Activated CD4-positive, CD25-positive, alpha-beta regulatory T cell (primary cell): Measurements from ENCODE around the gene TRABD.

Source experiments
- DNase-seq, 4 experiments: peaks; one replicate each; lab custom pipeline; 2025; lab: John Stamatoyannopoulos, UW

The TRABD gene

DNA sequence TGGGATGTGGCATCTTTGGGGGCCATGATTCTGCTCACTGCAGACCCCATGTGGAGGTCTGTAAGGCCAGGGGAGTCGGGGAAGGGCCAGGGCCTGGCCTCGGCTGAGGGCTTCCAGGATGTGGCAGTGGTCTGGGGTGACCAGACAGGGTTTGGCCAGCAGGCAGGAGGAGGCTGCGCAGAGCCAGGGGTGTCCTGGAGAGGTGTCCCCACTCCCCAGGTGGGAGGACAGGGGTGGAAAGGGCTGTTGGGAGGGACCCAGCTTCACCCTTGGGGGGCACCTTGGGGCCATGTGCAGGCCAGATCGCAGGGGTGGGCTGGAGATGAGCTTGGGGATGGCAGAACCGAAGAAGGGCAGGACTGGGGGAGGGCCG is 11.7 kb upstream of the TRABD start:
- DNase-seq = no peak

DNA sequence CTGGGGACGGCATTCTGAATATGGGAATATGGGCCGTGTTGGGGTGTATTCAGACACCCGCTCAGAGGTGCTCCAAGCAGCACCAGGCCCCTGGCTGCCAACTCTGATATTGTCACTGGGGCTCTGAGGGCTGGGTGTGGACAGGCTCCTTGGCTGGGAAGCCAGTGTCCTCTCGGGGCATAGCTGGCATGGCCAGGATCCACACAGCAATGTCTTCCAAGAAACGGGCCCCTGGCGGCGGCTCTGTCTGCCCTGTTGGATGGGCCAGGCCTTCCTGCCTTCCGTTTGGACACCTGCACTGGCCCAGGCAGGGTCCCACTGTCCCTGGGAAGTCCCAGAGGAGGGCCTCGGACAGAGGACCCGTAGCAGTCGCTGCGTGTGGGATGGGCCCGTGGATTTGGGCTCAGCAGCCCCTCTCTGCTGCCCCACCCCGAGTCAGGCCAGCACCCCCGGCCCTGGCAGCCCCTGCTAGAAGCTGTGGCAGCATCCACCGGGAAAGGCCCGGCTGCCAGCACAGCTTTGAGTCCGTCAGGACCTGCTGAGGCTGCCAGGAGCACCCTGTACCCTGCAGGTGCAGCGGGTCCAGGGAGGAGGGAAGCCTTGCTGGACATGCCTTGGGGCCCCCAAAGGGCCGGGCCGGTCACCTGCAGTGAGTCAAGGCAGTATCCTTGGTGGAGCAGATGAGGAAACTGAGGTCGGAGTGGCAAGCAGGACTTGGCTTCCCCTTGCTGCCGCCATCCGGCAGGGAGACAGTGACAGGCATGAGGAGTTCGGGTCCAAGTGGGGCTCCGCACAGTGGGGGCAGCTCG is 11.1 kb upstream of the TRABD start:
- DNase-seq = no peak

DNA sequence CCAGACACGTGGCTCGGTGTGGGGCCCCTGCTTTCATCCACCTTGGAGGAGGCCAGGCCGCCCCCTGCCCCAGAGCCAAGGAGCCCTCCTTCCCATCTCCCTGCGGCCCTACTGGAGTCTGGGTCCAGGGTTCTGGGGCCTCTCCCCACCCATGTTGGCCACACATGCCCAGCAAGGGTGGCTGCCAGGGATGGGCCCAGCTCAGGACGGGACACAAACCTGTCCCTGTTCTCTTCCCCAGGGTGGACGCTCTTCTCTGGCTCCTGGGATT is 10.6 kb upstream of the TRABD start:
- no peak for DNase-seq

DNA sequence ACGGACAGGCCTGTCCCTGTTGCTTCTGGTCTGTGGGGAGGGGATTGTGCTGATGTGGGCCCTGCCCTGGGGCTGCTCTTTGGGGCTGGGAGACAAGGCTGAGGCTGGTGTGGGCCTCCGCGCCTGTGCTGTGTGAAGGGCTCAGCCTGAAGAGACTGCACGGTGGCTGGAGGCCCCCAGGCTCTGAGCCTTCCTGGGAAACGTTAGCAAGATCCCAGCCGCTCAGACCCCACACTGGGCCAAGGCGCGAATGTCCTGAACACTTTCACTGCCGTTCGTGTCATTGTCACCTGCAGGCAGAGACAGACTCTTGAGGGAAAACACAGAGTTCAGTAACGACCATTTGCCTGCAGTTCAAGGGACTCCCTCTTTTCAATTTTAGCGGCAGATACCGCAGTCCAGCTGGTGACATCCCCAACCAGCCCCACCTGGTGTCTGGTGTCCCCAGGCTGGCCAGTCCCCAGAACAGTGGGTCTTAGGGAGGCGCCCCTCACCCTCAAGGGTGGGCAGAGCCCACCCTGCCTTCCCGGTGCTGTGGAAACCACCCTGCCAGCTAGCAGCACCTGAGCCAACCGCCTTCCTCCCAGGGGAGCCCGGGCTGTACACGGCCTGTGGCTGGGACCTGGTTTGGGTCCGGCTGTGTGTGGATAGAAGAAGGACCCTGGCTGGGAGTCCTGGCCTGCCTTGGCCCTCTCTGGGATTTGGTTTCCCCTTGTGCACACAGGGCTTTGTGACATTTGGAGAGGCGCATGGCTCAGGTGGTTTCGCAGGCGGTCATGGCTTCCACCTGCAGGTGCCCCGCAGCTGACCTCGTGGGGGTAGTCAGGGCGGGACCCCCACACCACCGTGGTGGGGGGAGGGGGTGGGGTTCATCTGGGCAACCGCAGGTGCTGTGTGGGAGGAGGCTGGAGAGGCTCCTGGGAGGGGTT is 9.5 kb upstream of the TRABD start:
- no peak for DNase-seq

DNA sequence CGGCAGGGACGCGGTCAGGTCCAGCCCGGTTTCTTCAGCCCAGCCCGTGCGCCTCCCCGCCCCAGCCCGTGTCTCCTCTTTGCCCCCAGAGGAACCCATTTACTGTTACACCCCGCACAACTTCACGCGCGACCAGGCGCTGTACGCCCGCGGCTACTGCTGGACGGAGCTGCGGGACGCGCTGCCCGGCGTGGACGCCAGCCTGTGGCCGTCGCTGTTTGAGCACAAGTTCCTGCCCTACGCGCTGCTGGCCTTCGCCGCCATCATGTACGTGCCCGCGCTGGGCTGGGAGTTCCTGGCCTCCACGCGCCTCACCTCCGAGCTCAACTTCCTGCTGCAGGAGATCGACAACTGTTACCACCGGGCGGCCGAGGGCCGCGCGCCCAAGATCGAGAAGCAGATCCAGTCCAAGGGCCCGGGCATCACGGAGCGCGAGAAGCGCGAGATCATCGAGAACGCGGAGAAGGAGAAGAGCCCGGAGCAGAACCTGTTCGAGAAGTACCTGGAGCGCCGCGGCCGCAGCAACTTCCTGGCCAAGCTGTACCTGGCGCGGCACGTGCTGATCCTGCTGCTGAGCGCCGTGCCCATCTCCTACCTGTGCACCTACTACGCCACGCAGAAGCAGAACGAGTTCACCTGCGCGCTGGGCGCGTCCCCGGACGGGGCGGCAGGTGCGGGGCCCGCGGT is 8.7 kb upstream of the TRABD start:
- DNase-seq = no peak

DNA sequence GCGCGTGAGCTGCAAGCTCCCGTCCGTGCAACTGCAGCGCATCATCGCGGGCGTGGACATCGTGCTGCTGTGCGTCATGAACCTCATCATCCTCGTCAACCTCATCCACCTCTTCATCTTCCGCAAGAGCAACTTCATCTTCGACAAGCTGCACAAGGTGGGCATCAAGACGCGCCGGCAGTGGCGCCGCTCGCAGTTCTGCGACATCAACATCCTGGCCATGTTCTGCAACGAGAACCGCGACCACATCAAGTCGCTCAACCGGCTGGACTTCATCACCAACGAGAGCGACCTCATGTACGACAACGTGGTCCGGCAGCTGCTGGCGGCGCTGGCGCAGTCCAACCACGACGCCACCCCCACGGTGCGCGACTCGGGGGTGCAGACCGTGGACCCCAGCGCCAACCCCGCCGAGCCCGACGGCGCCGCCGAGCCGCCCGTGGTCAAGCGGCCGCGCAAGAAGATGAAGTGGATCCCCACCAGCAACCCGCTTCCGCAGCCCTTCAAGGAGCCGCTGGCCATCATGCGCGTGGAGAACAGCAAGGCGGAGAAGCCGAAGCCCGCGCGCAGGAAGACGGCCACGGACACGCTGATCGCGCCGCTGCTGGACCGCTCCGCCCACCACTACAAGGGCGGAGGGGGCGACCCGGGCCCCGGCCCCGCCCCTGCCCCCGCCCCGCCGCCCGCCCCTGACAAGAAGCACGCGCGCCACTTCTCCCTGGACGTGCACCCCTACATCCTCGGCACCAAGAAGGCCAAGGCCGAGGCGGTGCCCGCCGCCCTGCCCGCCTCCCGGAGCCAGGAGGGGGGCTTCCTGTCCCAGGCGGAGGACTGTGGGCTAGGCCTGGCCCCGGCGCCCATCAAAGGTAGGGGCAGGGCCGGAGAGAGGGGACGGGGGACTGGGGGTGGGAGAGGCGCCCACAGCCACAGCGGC is 7.9 kb upstream of the TRABD start:
- DNase-seq = no peak

DNA sequence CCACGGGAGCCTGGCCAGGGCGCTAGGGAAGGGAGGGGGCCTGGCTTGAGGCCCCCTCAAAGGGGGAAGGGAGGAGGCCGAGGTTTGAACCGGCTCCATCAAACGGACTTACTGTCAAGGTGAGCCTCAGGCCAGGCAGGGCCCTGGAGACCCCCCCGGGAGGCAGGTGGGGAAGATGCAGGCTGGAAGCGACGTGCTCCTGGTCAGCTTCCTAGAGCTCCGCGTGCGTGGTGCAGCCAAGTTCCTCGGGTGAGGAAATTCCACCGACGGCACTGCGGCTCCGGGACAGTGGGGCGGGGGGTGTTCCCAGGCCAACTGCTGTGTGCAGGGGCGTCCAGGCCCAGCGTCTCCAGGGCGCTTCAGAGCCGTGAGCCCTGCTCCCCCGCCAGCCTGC is 7.2 kb upstream of the TRABD start:
- no peak for DNase-seq

DNA sequence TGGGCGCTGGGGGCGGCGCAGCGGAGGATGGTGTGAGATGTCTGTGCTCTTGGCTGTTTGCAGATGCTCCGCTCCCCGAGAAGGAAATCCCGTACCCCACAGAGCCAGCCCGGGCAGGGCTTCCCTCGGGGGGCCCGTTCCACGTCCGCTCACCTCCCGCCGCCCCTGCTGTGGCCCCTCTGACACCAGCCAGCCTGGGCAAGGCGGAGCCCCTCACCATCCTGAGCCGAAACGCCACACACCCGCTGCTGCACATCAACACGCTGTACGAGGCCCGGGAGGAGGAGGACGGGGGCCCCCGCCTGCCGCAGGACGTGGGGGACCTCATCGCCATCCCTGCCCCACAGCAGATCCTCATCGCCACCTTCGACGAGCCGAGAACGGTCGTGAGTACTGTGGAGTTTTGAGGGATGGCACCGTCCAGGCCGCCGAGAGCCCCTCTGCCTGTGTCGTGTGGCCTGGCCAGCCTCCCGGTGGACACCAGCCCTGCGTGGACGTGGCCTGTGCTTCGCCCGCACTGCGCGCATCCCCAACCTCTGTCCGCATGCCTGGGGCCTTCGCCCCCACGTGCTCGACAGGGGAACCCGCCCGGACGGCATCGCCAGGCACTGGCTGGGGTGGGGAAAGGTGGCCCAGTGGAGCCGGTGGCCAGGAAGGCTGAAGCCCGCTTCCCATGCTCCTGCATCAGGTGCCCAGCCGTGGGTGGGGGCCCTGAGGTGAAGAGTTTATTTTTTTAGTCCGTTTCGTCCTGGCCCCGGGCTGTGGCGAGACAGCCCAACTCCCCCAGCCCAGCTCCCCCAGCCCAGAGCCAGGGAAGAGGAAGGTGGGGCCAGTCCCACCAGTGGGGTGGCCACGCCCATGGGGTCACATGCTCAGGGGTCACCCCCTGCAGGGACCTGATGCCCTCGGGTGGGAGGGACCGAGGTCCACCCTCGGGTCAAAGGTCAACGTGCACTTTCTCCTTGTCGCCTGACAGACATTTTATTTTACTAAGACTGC is 6.5 kb upstream of the TRABD start:
- DNase-seq = no peak

DNA sequence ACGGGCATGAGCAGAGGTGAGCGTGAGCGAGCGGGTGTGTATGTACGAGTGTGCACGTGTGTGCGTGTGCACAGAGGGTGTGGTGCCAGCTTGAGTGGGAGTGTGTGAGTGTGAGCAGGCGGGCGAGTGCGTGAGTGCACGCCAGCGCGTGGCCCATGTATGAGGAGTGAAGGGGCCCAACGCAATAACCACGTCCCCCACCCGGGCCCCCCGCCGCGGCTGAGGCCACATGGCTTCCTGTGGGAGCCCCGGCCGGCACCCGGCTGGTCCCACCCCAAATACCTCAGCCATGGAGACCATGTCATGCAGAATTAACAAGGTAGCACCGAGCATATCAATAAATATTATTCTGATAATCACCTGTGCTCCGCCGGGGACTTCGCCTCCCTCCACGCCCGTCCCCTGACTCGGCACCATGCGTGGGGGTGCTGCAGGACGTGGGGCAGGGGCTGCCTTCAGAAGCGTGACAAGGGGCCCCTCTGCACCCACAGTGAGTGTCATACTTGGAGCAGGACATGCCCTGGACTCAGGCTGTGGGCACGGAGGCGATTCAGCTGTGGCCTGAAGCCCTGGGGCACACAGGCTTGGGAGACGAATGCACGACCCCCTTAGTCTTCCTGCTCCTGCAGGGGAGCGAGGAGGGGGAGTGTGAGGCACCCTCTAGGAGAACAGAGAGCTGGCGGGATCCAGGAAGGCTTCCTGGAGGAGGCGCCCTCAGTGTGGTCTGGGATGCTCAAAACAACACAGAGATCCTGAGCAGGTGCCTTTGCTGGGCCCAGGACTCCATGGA is 5.6 kb upstream of the TRABD start:
- no peak for DNase-seq

DNA sequence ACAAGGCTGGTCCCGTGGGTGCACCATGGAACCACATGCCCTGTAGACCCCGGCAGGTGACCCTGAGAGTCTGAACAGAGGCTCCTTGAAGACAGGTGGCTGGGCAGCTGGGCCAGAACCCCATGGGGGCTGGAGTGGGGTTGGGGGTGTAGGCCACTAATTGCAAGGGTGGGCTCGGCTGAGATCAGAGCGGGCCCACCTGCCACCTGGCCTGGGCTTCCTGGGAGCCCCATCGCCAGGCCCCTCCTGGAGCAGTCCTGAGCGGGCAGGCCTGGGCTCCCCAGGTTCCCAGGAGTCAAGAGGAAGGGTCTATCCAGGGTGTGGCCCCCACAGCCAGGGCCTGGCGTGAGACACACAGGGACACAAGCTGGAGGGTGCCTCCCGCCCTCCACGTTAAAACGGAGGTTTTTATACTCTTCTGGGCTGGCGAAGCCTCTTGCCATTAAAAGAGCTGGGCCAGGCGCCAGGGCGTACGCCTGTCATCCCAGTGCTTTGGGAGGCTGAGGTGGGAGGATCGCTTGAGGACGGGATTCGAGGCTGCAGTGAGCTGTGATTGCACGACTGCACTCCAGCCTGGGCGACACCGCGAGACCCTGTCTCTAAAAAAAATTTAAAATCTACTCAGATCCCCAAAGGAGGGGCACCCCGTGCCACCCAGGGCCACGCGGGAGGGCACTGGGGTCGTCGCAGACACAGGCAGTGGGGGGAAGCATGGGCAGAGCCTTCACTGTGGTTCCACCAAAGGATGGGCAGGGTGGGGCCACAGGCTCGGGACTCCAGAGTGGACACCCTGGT is 4.8 kb upstream of the TRABD start:
- DNase-seq = no peak

DNA sequence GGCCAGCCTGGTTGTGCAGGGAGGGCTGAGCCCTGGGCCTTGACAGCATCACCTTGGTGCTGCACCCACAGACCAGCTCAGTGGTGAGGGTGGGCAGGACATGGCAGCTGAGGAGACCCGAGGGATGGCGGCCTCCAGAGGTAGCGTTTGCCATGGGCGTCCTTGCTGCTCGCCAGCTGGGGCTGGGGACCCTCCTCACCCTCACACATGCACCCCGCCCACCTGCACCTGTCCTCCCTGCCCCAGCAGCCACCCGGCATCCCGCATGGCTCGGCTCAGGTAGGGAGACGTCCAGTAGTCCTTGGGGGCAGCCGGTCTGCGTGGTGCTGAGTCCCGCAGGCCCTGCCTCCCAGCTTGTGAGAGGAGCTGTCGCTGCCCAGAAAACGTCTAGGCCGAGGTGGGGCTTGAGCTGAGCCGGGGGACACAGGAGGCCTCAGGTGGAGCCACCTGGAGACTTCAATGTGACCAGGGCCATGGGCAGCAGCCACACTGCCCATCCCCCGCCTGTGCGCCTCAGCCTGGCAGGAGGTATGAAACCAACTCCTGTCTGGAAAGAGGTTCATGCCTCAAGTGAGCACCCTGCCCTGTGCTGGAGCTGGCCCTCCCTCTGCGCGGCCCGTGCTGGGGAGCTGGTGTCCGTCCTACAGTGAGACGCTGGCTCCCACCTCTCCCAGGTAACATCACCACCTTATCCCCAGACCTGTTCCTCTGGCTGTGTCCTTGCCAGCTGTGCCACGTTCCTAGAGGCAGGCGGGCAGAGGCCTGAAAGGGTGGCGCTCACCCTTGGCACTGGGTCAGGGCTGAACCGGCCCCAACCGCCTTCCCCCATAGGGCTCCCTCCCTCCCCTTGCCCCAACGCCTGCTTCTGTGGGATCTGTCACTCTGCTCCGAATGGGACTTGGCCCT is 3.3 kb upstream of the TRABD start:
- no peak for DNase-seq

DNA sequence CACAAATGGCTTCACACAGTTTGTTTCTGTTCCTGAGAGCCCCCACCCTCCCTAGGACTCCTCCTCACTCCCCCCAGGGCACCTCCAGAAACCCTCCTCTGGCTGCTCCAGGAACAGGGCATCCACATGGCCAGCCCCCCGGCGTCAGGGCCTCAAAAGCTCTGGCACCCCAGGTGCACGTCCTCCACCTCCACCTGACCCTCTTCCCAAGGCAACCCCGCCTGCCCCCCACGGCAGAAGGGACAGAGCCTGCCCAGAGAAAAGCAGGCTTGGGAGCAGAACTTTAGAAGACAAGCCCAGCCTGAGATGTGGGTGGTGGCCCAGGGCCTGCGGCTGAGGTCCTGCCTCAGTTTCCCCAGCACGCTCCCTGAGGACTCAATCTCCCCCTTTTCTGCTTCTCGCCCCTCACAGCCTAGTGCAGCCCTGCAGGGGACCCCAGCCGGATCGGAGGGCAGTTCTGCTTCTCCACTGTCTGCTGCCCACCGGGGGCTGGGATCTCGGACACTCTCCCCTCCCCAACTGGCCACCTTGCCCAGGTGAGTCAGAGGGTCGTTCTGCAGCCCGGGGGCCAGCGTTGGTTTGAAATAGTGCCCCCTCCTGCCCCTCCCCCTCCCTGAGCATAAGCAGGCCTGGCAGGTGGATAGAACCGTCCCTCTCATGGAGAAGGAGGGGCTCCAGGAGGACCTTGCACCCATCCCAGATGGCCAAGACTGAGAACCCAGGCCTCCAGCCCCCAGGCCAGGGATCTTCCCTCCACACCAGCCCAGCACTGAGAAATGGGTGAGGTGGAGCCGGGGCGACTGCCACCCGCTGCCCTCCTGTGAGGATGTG is 2.4 kb upstream of the TRABD start:
- DNase-seq = no peak

DNA sequence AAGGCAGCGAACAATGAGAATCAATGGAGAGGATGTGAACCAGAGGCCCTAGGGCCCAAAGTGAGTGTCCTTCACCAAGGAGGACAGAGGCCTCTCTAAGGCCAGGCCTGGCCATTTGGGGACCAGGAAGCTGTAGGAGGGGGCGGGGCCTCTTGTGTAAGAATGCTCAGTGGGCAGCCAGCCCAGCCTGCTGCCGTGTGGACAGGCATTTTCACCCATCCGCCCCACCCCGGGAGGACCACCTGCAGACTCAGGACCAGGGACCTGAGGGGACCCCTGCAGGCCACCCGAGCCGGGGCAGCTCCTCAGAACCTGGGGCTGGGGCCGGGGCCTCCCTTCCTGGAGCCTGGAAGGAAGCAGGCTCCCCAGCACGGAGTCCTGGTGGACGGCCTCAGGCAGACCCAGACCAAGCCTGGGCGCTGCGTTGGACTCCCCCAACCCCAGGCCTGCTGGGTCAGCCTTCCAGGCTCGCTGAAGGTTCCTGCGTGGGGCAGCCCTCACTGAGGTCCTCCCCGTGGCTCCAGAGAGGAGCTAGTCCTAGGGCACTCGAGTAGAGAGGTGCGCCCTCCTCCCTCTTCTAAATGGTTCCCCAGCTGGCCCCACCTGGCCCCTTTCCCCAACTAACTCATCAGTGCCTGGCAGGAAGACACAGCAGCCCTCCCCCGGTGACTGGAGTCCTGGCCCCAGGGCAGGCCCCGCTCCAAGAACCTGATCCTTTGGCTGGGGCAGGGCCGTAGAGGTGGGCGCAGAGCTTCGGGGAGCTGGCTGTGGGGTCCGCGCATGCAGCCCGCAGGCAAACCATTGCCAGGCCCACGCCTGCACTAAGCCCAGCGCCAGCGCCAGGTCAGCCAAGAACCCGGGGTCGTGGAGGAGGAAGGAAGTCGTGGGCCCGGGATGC is 1.5 kb upstream of the TRABD start:
- DNase-seq = no peak

DNA sequence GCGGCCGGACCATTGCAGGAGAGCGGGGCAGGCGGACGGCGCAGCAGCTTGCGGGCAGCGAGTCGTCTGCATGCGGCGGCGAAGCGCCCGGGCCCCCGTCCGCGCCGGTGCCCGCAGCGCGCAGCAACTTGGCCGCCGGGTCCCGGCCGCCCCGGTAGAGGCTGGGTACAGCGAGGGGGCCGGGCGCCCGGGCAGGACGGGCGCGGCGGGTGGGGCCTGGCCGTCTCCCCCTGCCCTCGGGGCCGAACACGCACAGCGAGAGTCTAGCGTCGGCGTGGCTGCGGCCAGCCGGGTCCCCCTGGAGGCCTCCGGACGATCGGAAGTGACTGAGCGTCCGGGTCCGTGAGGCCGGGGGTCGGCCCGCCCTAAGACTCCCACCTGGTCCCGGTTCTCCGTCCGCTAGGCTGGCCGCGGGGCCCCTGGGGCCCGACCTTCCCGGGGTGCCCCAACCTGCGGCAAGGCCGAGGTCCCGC is 775 bp upstream of the TRABD start:
- DNase-seq = no peak

DNA sequence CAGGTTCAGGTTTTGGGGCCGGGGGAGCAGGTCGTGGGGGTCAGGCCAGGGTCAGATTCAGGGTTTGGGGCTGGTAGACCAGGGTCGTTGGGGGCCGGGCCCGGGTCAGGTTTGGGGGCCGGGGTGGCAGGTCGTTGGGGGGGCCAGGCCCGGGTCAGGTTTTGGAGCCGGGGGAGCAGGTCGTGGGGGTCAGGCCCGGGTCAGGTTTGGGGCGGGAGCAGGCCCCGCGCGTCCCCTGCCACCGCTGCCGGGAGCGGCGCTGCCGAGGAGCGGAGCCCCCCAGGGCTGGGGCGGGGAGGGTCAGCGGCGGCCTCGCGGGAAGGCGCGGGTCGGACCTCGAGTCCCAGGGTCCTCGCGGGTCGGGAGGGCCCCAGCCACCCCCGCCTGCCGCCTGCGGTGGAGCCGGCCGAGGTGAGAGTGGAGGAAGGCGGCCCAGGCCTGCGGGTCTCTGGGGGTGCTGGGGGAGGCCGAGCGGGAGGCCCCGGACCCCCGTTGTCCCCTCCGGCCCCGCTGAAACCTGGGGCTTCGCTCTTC is 535 bp downstream of the TRABD start:
- no peak for DNase-seq
